ENCODE data around the gene SYNC. TPM values are rescaled to one million over a fixed set of nuclear protein-coding genes. Genes with fewer than 3 reads are reported as not detected.

SYNC gene
- total and polyA plus RNA-seq, 12 donors, result 2.7 to 27.8 (median 14.9) TPM

- 1 to 2% methylated on average over 43 of the region's 43 CpGs for WGBS, 2 donors
- Histone ChIP-seq H3K27ac (peak overlapping the region; percentile 61 to 100 (median 96)), H3K4me1 (peaks cover 3 to 65% (median 37%) of the 10 kb centered on the region in 9 donors), H3K4me3 (peak overlapping the region; percentile 46 to 95 (median 79)), H3K9me3 (no peaks in the 10 kb centered on the region), H3K27me3 (no peaks in the 10 kb centered on the region), H3K36me3 (peaks cover 0 to 46% (median 21%) of the 10 kb centered on the region in 9 donors)
- ATAC-seq, result peak; percentile 0 to 42 (median 15)
- intact Hi-C loops (cut with DNase I), result loop anchor here in 1 of 10 donors (2.0 to 5.0 kb wide), 2 partner anchors 39 to 51 kb away; partner anchors contain the start of gene SYNC
- no peak for TF ChIP-seq CTCF (IDR thresholded peaks at IDR 0.05)
- no peak for DNase-seq
These were observed 51.0 kb downstream of the SYNC start for GRCh38 chr1:32651461-32652073.

DNA sequence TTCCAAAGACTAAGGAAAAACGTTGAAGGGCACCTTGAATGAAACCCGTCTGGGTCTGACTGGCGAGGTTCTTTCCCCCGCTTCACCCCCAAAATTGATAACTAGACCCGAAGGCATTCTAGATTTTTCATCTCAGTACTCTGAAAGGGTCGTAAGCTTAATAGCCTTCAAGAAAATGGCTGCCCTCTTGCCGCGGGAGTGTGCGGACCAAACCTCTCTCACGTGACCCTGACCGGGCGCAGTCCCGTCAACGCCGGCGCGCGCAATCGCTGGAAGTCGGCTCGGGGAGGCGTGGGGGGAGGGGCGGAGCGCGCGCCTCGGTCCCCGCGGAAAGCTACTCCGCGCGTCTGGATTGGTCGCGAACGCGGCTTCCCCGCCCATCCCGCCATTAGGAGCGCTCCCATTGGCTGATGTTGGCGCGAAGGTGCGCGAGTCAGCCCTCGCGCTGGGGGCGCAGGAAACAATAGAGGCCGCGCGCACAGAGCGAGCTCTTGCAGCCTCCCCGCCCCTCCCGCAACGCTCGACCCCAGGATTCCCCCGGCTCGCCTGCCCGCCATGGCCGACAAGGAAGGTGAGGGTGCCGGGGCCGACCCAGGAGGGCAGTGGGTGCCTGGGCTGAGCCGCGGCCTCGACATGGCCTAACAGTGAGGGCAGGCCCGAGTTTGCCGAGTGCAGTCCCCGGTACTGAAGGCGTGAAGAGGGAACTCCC lies 51.7 kb downstream of the SYNC start, which contains the start of gene RBBP4:
TSS of gene RBBP4 (plus strand) at position 457 of the 709 bp plus-strand sequence. CDS start at position 556, 99 bp downstream.
- intact Hi-C loops (cut with DNase I), result loop anchor here in 1 of 10 donors (2.0 to 5.0 kb wide), 2 partner anchors 38 to 51 kb away; partner anchors contain the start of gene SYNC
- H3K9me3 ChIP-seq, result no peaks in the 10 kb centered on the region
- no peaks in the 10 kb centered on the region for H3K27me3 ChIP-seq
- peaks cover 3 to 65% (median 37%) of the 10 kb centered on the region in 9 donors for H3K4me1 ChIP-seq
- H3K4me3 ChIP-seq, result peak within 1 kb of the TSS; percentile 61 to 95 (median 79)
- WGBS, 2 donors, result 0 to 1% methylated on average over 67 of the region's 67 CpGs
- TF ChIP-seq CTCF (IDR thresholded peaks at IDR 0.05), result peak in 2 of 9 donors; percentile 4 to 36
- peak within 1 kb of the TSS; percentile 93 to 100 (median 98) for H3K27ac ChIP-seq
- peaks cover 0 to 43% (median 18%) of the 10 kb centered on the region in 9 donors for H3K36me3 ChIP-seq
- peak; percentile 97 to 99 for DNase-seq
- peak; percentile 96 to 98 (median 97) for ATAC-seq

DNA sequence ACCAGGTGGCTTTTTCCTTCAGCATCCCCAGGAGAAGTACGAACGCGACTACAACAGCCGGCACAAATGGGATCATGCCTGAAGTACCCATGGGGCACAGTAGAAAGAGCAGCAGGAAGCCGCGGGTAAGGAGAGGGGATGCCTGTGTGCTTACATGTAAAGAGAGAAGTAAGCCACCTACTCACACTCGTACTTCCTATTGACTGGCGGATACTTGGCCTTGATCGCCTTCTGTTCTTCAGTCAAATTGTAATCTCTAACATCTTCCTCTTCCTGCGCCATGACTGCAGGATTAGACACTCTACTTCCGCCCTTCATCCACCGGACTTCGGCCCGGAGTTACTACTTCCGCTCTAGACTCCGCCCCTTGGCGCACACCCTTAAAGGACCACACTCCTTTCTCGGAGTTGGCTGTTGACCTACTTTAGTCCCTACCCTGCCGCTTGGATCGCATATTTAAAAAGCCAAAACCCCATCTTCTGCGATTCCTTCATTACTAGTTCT lies 52.3 kb downstream of the SYNC start, which contains the start of gene ZBTB8OS:
TSS of gene ZBTB8OS (minus strand) at position 303 of the 504 bp plus-strand sequence. CDS start at position 282, 21 bp downstream.
- ATAC-seq, result peak; percentile 88 to 96 (median 92)
- H3K27ac ChIP-seq, result peak within 1 kb of the TSS; percentile 93 to 100 (median 98)
- DNase-seq, result peak; percentile 88 to 94
- H3K9me3 ChIP-seq, result no peaks in the 10 kb centered on the region
- intact Hi-C loops (cut with DNase I), result loop anchor here in 1 of 10 donors (2.0 to 5.0 kb wide), 2 partner anchors 37 to 52 kb away; partner anchors contain the start of gene SYNC
- TF ChIP-seq CTCF (IDR thresholded peaks at IDR 0.05), result no peak
- H3K27me3 ChIP-seq, result no peaks in the 10 kb centered on the region
- WGBS, 2 donors, result 0% methylated on average over 21 of the region's 21 CpGs
- peak within 1 kb of the TSS; percentile 61 to 95 (median 79) for H3K4me3 ChIP-seq
- H3K36me3 ChIP-seq, result peaks cover 0 to 43% (median 13%) of the 10 kb centered on the region in 9 donors
- H3K4me1 ChIP-seq, result peaks cover 3 to 62% (median 37%) of the 10 kb centered on the region in 9 donors
